OCI-LY1 (cell line): Measurements from ENCODE around the gene DRC3.

Experiments used
- CTCF ChIP-seq: fragments of 200-600 bp; sonication (generic), shearing (Covaris generic); IDR thresholded peaks from 2 replicates; pipeline ENCODE4 v1.5.1; 2017; ENCODE audit warnings: mild to moderate bottlenecking, antibody characterized with exemption, low read length, moderate library complexity, mixed read lengths
- EZH2 ChIP-seq: fragments of 200-600 bp; sonication (generic), shearing (Covaris generic); IDR thresholded peaks from 2 replicates; pipeline ENCODE4 v1.8.0; 2017; ENCODE audit warnings: borderline replicate concordance, mixed run types, mild to moderate bottlenecking, antibody characterized with exemption, low read length, moderate library complexity, mixed read lengths

- TF ChIP-seq CTCF (no peak), EZH2 (no peak)
Observed at GRCh38 chr17:18004884-18005305, 32.2 kb downstream of the DRC3 start.
